PC-3 (cell line): ENCODE results near the gene SSC4D. TPM values are rescaled to one million over a fixed set of nuclear protein-coding genes. Genes with fewer than 3 reads are reported as not detected.
A peak's percentile ranks its signal among the peaks of the same experiment; 100 is the strongest.
"Not testable (repeated sequence)": the region's sequence is repeated elsewhere in the genome, so short reads cannot be mapped to it uniquely, and the experiment has no call there.

Experiments used
- ATAC-seq: fragments of 200-7000 bp; cut with Tn5 transposase; 2 replicates; pipeline ENCODE4 v1.9.1; 2020; ENCODE audit warnings: mild to moderate bottlenecking, moderate library complexity
- BruUV-seq: library from RNA; stranded (reverse); fragments of 400-500 nt; replicated peaks from 2 replicates; lab custom pipeline; 2021; lab: Mats Ljungman, UMichigan
- CTCF ChIA-PET: fragments of 300-600 bp; sonication (Branson Sonifier 250); formaldehyde crosslinking; loops from one replicate; lab custom pipeline; 2022; ENCODE audit warnings: antibody characterized with exemption; lab: Charles Lee
- POLR2A ChIA-PET: fragments of 300-600 bp; sonication (Branson Sonifier 250); formaldehyde crosslinking; loops from one replicate; lab custom pipeline; 2022; ENCODE audit warnings: antibody characterized with exemption; ENCODE audit not compliant: unreplicated experiment; lab: Charles Lee
- DNase-seq: peaks from one replicate; pipeline ENCODE4 v3.0.0-alpha.2; 2015
- H2AFZ ChIP-seq: fragments of 300-600 bp; sonication (generic); 2 replicates; pipeline ENCODE4 v1.6.0; 2016; ENCODE audit warnings: antibody characterized with exemption, low read length
- H3F3A ChIP-seq: fragments of 300-600 bp; sonication (generic); one replicate; pipeline ENCODE4 v1.6.0; 2017; ENCODE audit warnings: antibody characterized with exemption, low read length, control low read depth, mild to moderate bottlenecking; ENCODE audit not compliant: unreplicated experiment
- H3K27ac ChIP-seq: fragments of 300-600 bp; sonication (generic); 2 replicates; pipeline ENCODE4 v1.5.1; 2016; ENCODE audit warnings: mild to moderate bottlenecking, low read length
- H3K27me3 ChIP-seq: fragments of 300-600 bp; sonication (generic); 2 replicates; pipeline ENCODE4 v1.6.1; 2016; ENCODE audit warnings: low read length, mixed read lengths
- H3K36me3 ChIP-seq: fragments of 300-600 bp; sonication (generic); 2 replicates; pipeline ENCODE4 v1.6.1; 2016; ENCODE audit warnings: low read depth, mixed run types, low read length, mixed read lengths
- H3K4me1 ChIP-seq: fragments of 300-600 bp; sonication (generic); 2 replicates; pipeline ENCODE4 v1.5.1; 2016; ENCODE audit warnings: low read length; ENCODE audit not compliant: insufficient read depth
- H3K4me2 ChIP-seq: fragments of 300-600 bp; sonication (generic); 2 replicates; pipeline ENCODE4 v1.6.0; 2016; ENCODE audit warnings: low read length
- H3K4me3 ChIP-seq: fragments of 300-600 bp; sonication (generic); 2 replicates; pipeline ENCODE4 v1.5.1; 2016; ENCODE audit warnings: mild to moderate bottlenecking, low read length, mixed read lengths
- H3K79me2 ChIP-seq: fragments of 300-600 bp; sonication (generic); 2 replicates; pipeline ENCODE4 v1.6.1; 2017; ENCODE audit warnings: low read length, mixed read lengths
- H3K9ac ChIP-seq: fragments of 300-600 bp; sonication (generic); 2 replicates; pipeline ENCODE4 v1.6.0; 2016; ENCODE audit warnings: mild to moderate bottlenecking, low read length
- H3K9me2 ChIP-seq: fragments of 300-600 bp; sonication (generic); replicated peaks from 2 replicates; pipeline ENCODE4 v1.6.1; 2016; ENCODE audit warnings: mixed run types, low read length, mixed read lengths
- H3K9me3 ChIP-seq: fragments of 300-600 bp; sonication (generic); 2 replicates; pipeline ENCODE4 v1.6.1; 2016; ENCODE audit warnings: low read length, mixed read lengths
- H4K20me1 ChIP-seq: fragments of 300-600 bp; sonication (generic); 2 replicates; pipeline ENCODE4 v1.6.1; 2016; ENCODE audit warnings: low read length, mixed read lengths
- CTCF ChIP-seq: fragments of 300-600 bp; sonication (generic); conservative IDR thresholded peaks from 2 replicates; pipeline ENCODE4 v1.5.1; 2017; ENCODE audit warnings: antibody characterized with exemption, low read depth, mild to moderate bottlenecking, low read length
- EZH2 ChIP-seq: fragments of 300-600 bp; sonication (generic); IDR thresholded peaks from one replicate; pipeline ENCODE4 v1.6.1; 2017; ENCODE audit warnings: antibody characterized with exemption, mild to moderate bottlenecking, low read length; ENCODE audit not compliant: unreplicated experiment
- EZH2phosphoT487 ChIP-seq: fragments of 300-600 bp; sonication (generic); IDR thresholded peaks from 2 replicates; pipeline ENCODE4 v1.6.1; 2018; ENCODE audit warnings: mild to moderate bottlenecking, antibody characterized with exemption, low read length, borderline replicate concordance
- intact Hi-C: fragments of 100-400 bp; cut with micrococcal nuclease; formaldehyde crosslinking; loops from 2 replicates; pipeline ENCODE4 v1.9.0; 2023
- total RNA-seq: library from RNA; depleted of rRNA; stranded (reverse); fragments of >200 nt; gene quantifications from 2 replicates; pipeline ENCODE4 v1.2.3, GENCODE V29; 2014

The SSC4D gene
- total RNA-seq, 1 experiment from 2014 or later = 1.3 TPM

- TF ChIP-seq EZH2 (no peak), EZH2phosphoT487 (no peak), CTCF (no peak)
- peaks cover 11% of the 10 kb centered on the region for H3K4me1 ChIP-seq
- CTCF ChIA-PET = no interaction called here
- no peaks in the 10 kb centered on the region for H3K79me2 ChIP-seq
- H3K9me2 ChIP-seq = no peaks in the 10 kb centered on the region
- H3K36me3 ChIP-seq = no peaks in the 10 kb centered on the region
- intact Hi-C loops = no loop called here
- H3K9ac ChIP-seq = no peak overlapping the region
- no peak overlapping the region for H2AFZ ChIP-seq
- POLR2A ChIA-PET = no interaction called here
- no peak overlapping the region for H3K4me3 ChIP-seq
- no peaks in the 10 kb centered on the region for H3K27me3 ChIP-seq
- H3K9me3 ChIP-seq = peaks cover 4% of the 10 kb centered on the region; the same call in 1 of the 2 replicates
- DNase-seq (no peak), ATAC-seq (no peak)
- H3K4me2 ChIP-seq = no peak overlapping the region
- BruUV-seq = no TSS peak
- H3F3A ChIP-seq = no peaks in the 10 kb centered on the region
- no peaks in the 10 kb centered on the region for H4K20me1 ChIP-seq
- H3K27ac ChIP-seq = no peak overlapping the region
Measured at GRCh38 chr7:76425156-76425555, 15.7 kb upstream of the SSC4D start.

GRCh38 chr7:76424413-76425111 lies 15.1 kb upstream of the SSC4D start, which contains the start of gene ZP3:
Gene ZP3, plus strand, starts transcription at chr7:76424950. Its CDS starts 15 bp downstream, at chr7:76424965.
- H3F3A ChIP-seq = no peaks in the 10 kb centered on the region
- no peak within 1 kb of the TSS for H3K9ac ChIP-seq
- H3K4me2 ChIP-seq = no peak within 1 kb of the TSS
- H2AFZ ChIP-seq = no peak within 1 kb of the TSS
- CTCF ChIA-PET = no interaction called here
- peaks cover 5% of the 10 kb centered on the region; the same call in 1 of the 2 replicates for H3K9me3 ChIP-seq
- no peaks in the 10 kb centered on the region for H4K20me1 ChIP-seq
- BruUV-seq = no TSS peak
- no peak for TF ChIP-seq EZH2phosphoT487
- POLR2A ChIA-PET = no interaction called here
- intact Hi-C loops = no loop called here
- H3K36me3 ChIP-seq = no peaks in the 10 kb centered on the region; the same call in 1 of the 2 replicates
- no peaks in the 10 kb centered on the region for H3K79me2 ChIP-seq
- DNase-seq (no peak), ATAC-seq (no peak)
- no peaks in the 10 kb centered on the region for H3K27me3 ChIP-seq
- no peak within 1 kb of the TSS for H3K27ac ChIP-seq
- no peaks in the 10 kb centered on the region for H3K9me2 ChIP-seq
- no peak within 1 kb of the TSS for H3K4me3 ChIP-seq
- H3K4me1 ChIP-seq = peaks cover 11% of the 10 kb centered on the region

- no peak overlapping the region for H3K27ac ChIP-seq
- ATAC-seq = no peak
Measured at GRCh38 chr7:76423666-76424412, 14.3 kb upstream of the SSC4D start.

GRCh38 chr7:76421097-76421496 lies 11.6 kb upstream of the SSC4D start:
- H3K36me3 ChIP-seq, H2AFZ ChIP-seq, CTCF ChIA-PET, BruUV-seq, H3K4me2 ChIP-seq, H3K9ac ChIP-seq, H4K20me1 ChIP-seq, H3K9me2 ChIP-seq, H3F3A ChIP-seq, H3K27me3 ChIP-seq, intact Hi-C loops, H3K9me3 ChIP-seq, H3K27ac ChIP-seq, POLR2A ChIA-PET, H3K79me2 ChIP-seq, H3K4me3 ChIP-seq: not testable (repeated sequence)
- ATAC-seq (peak; percentile 41), DNase-seq (peak; percentile 55)
- peaks cover 11% of the 10 kb centered on the region for H3K4me1 ChIP-seq

More at GRCh38 chr7:76423666-76424412, 14.3 kb upstream of the SSC4D start:
- H3K4me3 ChIP-seq = no peak overlapping the region
- H3F3A ChIP-seq = no peaks in the 10 kb centered on the region
- no peak overlapping the region for H3K9ac ChIP-seq
- H2AFZ ChIP-seq = no peak overlapping the region
- H3K79me2 ChIP-seq = no peaks in the 10 kb centered on the region
- H3K36me3 ChIP-seq = no peaks in the 10 kb centered on the region; the same call in 1 of the 2 replicates
- peaks cover 5% of the 10 kb centered on the region; the same call in 1 of the 2 replicates for H3K9me3 ChIP-seq
- no peak for TF ChIP-seq EZH2
- no peak for TF ChIP-seq EZH2phosphoT487
- no peak for TF ChIP-seq CTCF
- no peaks in the 10 kb centered on the region for H3K9me2 ChIP-seq
- H3K27me3 ChIP-seq = no peaks in the 10 kb centered on the region
- DNase-seq = no peak
- no TSS peak for BruUV-seq
- H4K20me1 ChIP-seq = no peaks in the 10 kb centered on the region
- CTCF ChIA-PET = no interaction called here
- H3K4me1 ChIP-seq = peaks cover 11% of the 10 kb centered on the region
- intact Hi-C loops = no loop called here
- H3K4me2 ChIP-seq = no peak overlapping the region
- POLR2A ChIA-PET = interaction anchor here (0.6 kb wide), 1 partner anchor 106 kb away, joined by 8 read pairs; no protein-coding TSS in a partner anchor
